ENCODE data around the gene KCNIP4.

Gene KCNIP4

GRCh38 chr4:21167711-21168110 lies 780.9 kb downstream of the KCNIP4 start:
- DNase-seq, result no peak

- no peak for DNase-seq
Measured at GRCh38 chr4:21155367-21155766, 793.2 kb downstream of the KCNIP4 start.

- no peak for DNase-seq
Measured at GRCh38 chr4:21139327-21139726, 809.2 kb downstream of the KCNIP4 start.

- DNase-seq, result no peak
Measured at GRCh38 chr4:21136051-21136630, 812.4 kb downstream of the KCNIP4 start.

GRCh38 chr4:21134994-21135393 lies 813.6 kb downstream of the KCNIP4 start:
- no peak for DNase-seq

- DNase-seq, result no peak
Measured at GRCh38 chr4:21130606-21131005, 818.0 kb downstream of the KCNIP4 start.

GRCh38 chr4:21126014-21126512 lies 822.5 kb downstream of the KCNIP4 start:
- no peak for DNase-seq

GRCh38 chr4:21118301-21118700 lies 830.3 kb downstream of the KCNIP4 start:
- DNase-seq, result no peak

GRCh38 chr4:21117541-21118180 lies 830.9 kb downstream of the KCNIP4 start:
- no peak for DNase-seq

GRCh38 chr4:21113496-21114223 lies 834.9 kb downstream of the KCNIP4 start:
- DNase-seq, result no peak

GRCh38 chr4:21102667-21103066 lies 845.9 kb downstream of the KCNIP4 start:
- no peak for DNase-seq

- no peak for DNase-seq
Measured at GRCh38 chr4:21097865-21098264, 850.7 kb downstream of the KCNIP4 start.

- DNase-seq, result no peak
Measured at GRCh38 chr4:21097026-21097425, 851.5 kb downstream of the KCNIP4 start.

GRCh38 chr4:21092531-21092930 lies 856.0 kb downstream of the KCNIP4 start:
- DNase-seq, result no peak

GRCh38 chr4:21090094-21090666 lies 858.4 kb downstream of the KCNIP4 start:
- no peak for DNase-seq

- DNase-seq, result no peak
Measured at GRCh38 chr4:21083413-21083812, 865.2 kb downstream of the KCNIP4 start.

- DNase-seq, result no peak
Measured at GRCh38 chr4:21077967-21078366, 870.6 kb downstream of the KCNIP4 start.

- no peak for DNase-seq
Measured at GRCh38 chr4:21067351-21067750, 881.2 kb downstream of the KCNIP4 start.

GRCh38 chr4:21061902-21062301 lies 886.7 kb downstream of the KCNIP4 start:
- no peak for DNase-seq

GRCh38 chr4:21046141-21046540 lies 902.4 kb downstream of the KCNIP4 start:
- DNase-seq, result no peak

GRCh38 chr4:21045119-21045518 lies 903.5 kb downstream of the KCNIP4 start:
- no peak for DNase-seq

GRCh38 chr4:21041708-21042107 lies 906.9 kb downstream of the KCNIP4 start:
- no peak for DNase-seq

- DNase-seq, result no peak
Measured at GRCh38 chr4:21034728-21035127, 913.8 kb downstream of the KCNIP4 start.
